ENCODE measurements around the gene HOXC10.

- TF ChIP-seq CTCF (conservative IDR thresholded peaks at IDR 0.05; ENCODE audit: low read length) (no peak), EZH2phosphoT487 (IDR thresholded peaks at IDR 0.05; ENCODE audit: borderline replicate concordance) (no peak)
These were observed 22.8 kb downstream of the HOXC10 start for GRCh38 chr12:54007538-54008259.

All from Loucy (cell line).